ENCODE measurements around the gene HPD. TPM values are rescaled to one million over a fixed set of nuclear protein-coding genes. Genes with fewer than 3 reads are reported as not detected.
A peak's percentile ranks its signal among the peaks of the same experiment; 100 is the strongest.

HPD gene
- total RNA-seq, 4 donors from 2014 or later = 1.4 TPM; not detected in 3

DNA sequence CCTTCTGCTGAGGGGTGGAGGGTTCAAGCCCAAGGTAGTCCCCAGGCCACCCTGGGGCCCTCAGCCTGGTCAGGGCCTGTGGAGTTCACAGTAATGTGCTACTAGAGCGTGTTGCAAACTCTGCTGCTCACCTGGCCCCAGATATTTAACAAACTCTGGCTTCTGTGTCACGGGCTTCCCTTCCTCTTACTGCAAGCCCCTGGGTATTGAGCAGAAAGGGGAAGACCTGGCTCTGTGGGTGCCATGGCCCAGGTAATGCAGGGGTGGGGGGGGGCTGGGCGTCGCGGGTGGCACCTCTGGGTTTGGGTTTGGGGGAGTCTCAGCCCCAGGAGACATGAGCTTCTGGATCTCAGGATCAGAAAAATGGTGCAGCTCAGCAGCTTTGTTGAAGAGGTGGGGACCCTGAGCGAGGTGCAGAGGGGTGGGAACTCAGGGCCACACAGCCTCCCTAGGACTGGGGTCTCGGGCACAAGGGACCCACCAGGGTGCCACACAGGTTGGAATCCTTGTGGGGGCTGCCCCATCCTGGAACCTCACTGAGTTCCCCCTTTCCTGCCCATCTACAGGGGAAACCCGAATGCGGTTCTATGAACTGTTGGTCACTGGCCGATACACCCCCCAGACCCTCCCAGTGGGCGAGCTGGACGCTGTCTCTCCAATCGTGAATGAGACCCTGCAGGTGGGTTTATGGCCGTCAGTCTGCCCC is 50.9 kb downstream of the HPD start:
- no peak overlapping the region for H3K4me3 ChIP-seq
- TF ChIP-seq EP300 (IDR thresholded peaks at IDR 0.05) (no peak), POLR2AphosphoS5 (IDR thresholded peaks at IDR 0.05) (no peak), POLR2A (IDR thresholded peaks at IDR 0.05) (no peak)
- TF ChIP-seq, protein P1, sequence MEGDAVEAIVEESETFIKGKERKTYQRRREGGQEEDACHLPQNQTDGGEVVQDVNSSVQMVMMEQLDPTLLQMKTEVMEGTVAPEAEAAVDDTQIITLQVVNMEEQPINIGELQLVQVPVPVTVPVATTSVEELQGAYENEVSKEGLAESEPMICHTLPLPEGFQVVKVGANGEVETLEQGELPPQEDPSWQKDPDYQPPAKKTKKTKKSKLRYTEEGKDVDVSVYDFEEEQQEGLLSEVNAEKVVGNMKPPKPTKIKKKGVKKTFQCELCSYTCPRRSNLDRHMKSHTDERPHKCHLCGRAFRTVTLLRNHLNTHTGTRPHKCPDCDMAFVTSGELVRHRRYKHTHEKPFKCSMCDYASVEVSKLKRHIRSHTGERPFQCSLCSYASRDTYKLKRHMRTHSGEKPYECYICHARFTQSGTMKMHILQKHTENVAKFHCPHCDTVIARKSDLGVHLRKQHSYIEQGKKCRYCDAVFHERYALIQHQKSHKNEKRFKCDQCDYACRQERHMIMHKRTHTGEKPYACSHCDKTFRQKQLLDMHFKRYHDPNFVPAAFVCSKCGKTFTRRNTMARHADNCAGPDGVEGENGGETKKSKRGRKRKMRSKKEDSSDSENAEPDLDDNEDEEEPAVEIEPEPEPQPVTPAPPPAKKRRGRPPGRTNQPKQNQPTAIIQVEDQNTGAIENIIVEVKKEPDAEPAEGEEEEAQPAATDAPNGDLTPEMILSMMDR (IDR thresholded peaks at IDR 0.05) = no peak
- H3K36me3 ChIP-seq = peaks cover 37% of the 10 kb centered on the region
- no peak overlapping the region for H3K27ac ChIP-seq
- peaks cover 51% of the 10 kb centered on the region for H3K4me1 ChIP-seq
- no peaks in the 10 kb centered on the region for H3K27me3 ChIP-seq
- H3K9me3 ChIP-seq = no peaks in the 10 kb centered on the region
- 91% methylated on average over 9 of the region's 14 CpGs for WGBS
- DNase-seq (ENCODE audit: low spot score in 2 of 2) = no peak

DNA sequence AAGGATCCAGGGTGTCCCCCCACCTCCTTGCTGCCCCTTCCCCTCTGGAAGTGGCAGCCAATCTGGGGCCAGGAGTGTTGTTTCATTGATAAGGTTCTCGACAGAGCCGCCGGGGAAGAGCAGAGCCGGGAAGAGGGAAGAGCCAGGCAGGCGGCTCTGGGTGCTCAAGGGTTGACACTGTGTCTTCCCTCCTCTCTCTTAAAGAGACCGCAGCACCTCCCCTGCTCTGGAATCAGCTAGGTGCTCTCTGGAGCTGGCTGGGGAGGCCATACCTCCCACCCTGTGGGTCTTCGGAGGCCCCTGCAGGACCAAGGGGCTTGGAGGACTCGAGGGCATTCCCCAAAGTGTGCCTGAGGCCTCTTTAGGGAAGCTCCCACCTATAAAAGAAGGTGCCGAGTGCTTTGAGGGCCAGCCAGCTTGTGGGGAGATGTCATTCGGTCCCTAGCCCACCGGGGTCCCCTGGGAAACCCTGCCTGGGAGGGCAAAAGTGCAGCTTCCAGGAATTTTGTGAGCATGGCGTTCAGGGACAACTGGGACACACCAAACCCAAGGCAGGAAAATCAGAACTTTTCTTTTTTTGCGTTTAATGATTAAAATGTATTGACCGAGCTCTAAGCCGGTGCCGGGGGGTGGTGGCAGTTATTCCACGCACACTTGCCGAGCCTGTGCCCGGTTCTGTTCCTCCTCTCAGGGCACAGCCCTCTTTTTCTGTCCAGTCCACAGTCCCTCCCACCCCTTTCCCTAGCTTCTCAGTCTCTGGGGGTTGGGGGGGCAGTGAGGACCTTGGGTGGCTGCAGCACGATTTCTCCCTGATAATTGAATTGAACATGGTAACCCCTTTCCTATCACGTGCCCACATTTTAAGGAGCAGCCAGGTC is 51.9 kb downstream of the HPD start:
- H3K27me3 ChIP-seq = no peaks in the 10 kb centered on the region
- H3K36me3 ChIP-seq = peaks cover 37% of the 10 kb centered on the region
- H3K4me3 ChIP-seq = peak overlapping the region; percentile 89
- H3K9me3 ChIP-seq = no peaks in the 10 kb centered on the region
- H3K27ac ChIP-seq = peak overlapping the region; percentile 55
- peaks cover 47% of the 10 kb centered on the region for H3K4me1 ChIP-seq
- 41% methylated on average over 19 of the region's 21 CpGs for WGBS
- TF ChIP-seq EP300 (IDR thresholded peaks at IDR 0.05) (no peak), POLR2AphosphoS5 (IDR thresholded peaks at IDR 0.05) (no peak), POLR2A (IDR thresholded peaks at IDR 0.05) (no peak)
- TF ChIP-seq, protein P1 (IDR thresholded peaks at IDR 0.05) = no peak
- DNase-seq (ENCODE audit: low spot score in 2 of 2) = no peak

DNA sequence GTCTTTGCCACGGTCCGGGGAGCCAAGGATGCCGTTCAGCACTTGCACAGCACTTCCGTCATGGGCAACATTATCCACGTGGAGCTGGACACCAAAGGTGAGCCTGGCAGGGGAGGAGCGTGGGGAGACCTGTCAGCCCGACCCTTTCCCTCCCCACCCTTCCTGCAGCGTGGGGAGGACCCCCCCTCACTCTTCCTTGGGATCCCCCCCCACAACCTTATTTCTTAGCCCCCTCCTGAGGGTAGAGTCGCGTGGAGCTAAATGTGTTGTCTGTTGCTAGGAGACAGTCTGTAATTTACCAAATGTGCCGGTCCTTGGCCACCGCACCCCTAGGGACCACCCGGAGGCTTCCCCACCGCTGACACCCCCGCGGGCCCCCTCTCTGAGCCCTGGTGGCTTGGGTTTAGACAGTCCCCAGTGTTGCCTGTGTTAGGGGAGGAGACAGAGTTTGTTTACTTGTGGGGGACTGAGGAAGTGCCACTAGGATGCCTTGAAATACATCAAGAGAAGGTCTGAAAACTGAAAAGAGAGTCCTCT is 52.6 kb downstream of the HPD start:
- H3K27me3 ChIP-seq = no peaks in the 10 kb centered on the region
- peak in 1 of 2 donors; percentile 64 for DNase-seq (ENCODE audit: low spot score in 2 of 2)
- H3K4me1 ChIP-seq = peaks cover 41% of the 10 kb centered on the region
- peak overlapping the region; percentile 89 for H3K4me3 ChIP-seq
- 1% methylated on average over 10 of the region's 16 CpGs for WGBS
- TF ChIP-seq POLR2A (IDR thresholded peaks at IDR 0.05) = no peak
- no peak for TF ChIP-seq POLR2AphosphoS5 (IDR thresholded peaks at IDR 0.05)
- TF ChIP-seq, protein P1 (IDR thresholded peaks at IDR 0.05) = no peak
- TF ChIP-seq EP300 (IDR thresholded peaks at IDR 0.05) = no peak
- H3K27ac ChIP-seq = peak overlapping the region; percentile 100
- H3K9me3 ChIP-seq = no peaks in the 10 kb centered on the region
- H3K36me3 ChIP-seq = peaks cover 36% of the 10 kb centered on the region

DNA sequence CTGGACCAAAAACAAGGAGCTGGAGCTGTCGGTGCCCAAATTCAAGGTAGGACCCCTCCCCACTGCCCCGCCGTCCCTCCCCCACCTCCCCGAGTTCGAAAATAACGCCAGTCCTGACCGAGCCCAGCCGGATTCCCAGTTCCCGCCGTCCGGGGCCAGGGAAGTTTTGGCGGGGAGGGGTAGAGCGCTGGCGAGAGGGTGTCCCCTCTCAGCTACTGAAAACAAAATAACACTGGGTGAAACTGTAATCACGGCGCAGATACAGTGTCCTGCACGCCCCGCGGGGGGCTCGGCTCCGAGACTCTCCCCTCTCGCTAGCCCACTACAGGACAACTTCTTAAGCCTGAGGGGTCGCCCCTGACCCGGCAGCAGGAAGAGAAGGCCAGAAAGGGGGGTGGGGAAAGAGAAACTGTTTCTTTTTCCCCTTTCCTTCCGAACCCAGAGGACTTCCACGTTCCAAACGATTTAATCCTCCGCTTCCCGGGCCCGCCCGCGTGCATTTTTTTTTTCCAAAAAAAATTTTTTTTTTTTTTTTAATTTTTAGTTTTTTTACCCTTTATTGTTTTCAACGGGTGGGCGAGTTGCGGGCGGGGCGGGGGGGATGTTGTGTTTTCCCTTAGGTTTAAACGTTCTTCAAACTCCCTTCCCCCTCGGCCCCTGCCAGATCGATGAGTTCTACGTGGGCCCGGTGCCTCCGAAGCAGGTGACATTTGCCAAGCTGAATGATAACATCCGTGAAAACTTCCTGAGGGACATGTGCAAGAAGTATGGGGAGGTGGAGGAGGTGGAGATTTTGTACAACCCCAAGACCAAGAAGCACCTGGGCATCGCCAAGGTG is 53.3 kb downstream of the HPD start:
- WGBS = under 1% methylated on average over 37 of the region's 45 CpGs
- no peaks in the 10 kb centered on the region for H3K9me3 ChIP-seq
- H3K36me3 ChIP-seq = peaks cover 30% of the 10 kb centered on the region
- no peaks in the 10 kb centered on the region for H3K27me3 ChIP-seq
- DNase-seq (ENCODE audit: low spot score in 2 of 2) = peak in 1 of 2 donors; percentile 66
- TF ChIP-seq POLR2AphosphoS5 (IDR thresholded peaks at IDR 0.05) = no peak
- no peak for TF ChIP-seq EP300 (IDR thresholded peaks at IDR 0.05)
- TF ChIP-seq, protein P1 (IDR thresholded peaks at IDR 0.05) = no peak
- TF ChIP-seq POLR2A (IDR thresholded peaks at IDR 0.05) = no peak
- H3K4me3 ChIP-seq = peak overlapping the region; percentile 89
- H3K4me1 ChIP-seq = peaks cover 34% of the 10 kb centered on the region
- H3K27ac ChIP-seq = peak overlapping the region; percentile 100
